NCI-H2227 treated with DMSO at 0.1 percent for 48 hours (cell line): Measurements from ENCODE around the gene SNX11.

ENCODE experiments used
- DNase-seq: peaks from one replicate; lab custom pipeline; 2025; lab: John Stamatoyannopoulos, UW

SNX11 gene

GRCh38 chr17:48132385-48132784 is 24.8 kb downstream of the SNX11 start:
- DNase-seq = no peak

- DNase-seq = no peak
These were observed 27.4 kb downstream of the SNX11 start for GRCh38 chr17:48134912-48135480.

DNA sequence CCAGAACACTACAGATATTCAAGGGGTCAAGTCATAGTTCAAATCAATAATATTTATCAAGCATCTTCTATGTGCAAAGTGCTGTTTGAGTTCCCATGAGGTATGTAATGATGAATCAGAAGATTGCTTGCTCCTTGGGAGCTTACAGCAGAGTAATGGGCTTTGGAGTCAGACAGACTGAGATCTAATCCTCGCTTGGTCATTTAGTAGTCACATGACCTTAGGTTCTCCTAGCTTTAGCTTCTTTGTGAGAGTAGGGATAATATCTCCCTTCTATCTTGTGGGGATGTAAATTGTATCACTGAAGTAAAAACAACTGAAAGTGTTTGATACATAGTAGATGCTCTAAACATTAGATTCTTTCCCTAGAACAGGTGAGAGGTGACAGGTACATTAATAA is 30.1 kb downstream of the SNX11 start:
- DNase-seq = peak; percentile 52

GRCh38 chr17:48139944-48140343 is 32.4 kb downstream of the SNX11 start:
- no peak for DNase-seq

GRCh38 chr17:48143629-48144028 is 36.1 kb downstream of the SNX11 start:
- no peak for DNase-seq

- no peak for DNase-seq
These were observed 36.7 kb downstream of the SNX11 start for GRCh38 chr17:48144231-48144630.

DNA sequence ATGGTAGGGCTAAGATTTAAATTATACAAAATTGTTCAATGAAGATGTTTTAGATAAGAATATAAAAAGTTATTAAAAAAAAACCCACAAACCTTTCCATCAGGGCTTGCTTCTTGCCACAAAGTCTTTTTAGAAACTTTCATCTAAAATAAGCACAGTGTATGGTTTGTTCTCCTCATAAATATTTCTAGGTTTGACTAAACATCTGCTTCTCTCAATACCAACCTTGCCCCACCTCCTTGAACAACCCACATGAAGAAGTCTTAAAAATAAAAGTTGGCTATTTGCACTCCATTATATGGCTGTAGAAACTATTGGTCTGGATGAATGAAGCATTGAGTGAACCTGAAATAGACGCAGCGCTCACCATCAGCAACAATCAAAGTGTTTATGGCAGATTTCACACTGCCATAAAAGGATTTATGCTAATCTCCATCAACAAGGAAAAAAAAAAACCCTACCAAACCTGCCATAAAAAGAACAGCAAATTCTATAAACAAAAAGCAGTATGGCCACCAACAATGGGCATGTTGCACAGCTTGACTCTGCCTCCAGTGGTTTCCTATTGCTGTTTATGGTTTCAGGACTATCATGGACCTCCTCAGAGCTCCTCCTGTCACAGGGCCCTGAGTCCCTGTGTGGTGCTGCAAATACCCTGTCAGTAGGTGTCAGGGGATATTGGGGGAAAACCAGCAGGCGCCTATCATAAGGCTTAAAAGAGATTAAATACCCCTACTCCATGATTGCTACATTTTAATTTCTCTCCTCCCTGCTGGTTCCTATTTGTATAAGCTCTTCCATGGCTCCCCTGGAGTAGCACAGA is 37.6 kb downstream of the SNX11 start:
- no peak for DNase-seq

GRCh38 chr17:48148029-48148770 is 40.6 kb downstream of the SNX11 start:
- peak; percentile 22 for DNase-seq

GRCh38 chr17:48148854-48149786 is 41.6 kb downstream of the SNX11 start:
- peak; percentile 55 for DNase-seq

- no peak for DNase-seq
These were observed 42.4 kb downstream of the SNX11 start for GRCh38 chr17:48149787-48150463.

DNA sequence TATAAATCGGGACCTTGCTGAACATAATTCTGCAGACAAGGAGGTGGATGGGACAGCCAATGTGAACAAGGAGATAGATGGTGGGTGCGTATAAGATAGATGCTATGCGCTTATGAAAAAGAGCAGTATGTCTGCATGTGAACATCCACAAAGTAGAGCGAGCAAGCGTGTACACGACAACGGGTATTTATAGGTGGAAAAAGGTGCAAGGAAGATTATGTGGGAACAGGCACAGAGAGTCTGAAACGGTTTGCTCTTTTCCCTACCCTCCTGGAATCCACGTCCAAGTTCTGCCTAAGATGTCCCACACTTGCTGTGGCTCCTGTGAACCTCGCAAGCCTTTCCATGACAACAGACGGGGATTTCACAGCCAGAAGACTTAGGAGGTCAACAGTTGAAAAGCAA is 43.0 kb downstream of the SNX11 start:
- DNase-seq = no peak

DNA sequence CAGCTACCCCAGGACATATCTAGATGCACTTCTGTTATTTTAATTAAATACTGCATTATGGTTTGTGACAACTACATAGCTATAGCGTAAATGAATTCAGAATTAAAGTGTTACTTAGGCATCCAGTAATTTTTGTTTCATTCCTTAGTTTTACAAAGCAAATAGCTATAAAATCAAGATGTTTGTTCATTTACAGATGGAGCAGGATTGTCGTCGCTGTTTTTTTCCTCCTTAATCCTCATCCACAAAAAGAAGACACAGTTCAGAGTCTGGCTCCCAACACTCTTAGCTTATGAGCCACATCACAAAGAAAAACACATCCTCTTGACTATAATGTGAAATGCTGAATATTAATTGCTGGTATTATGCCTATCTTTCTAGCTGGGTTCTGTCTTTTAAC is 43.7 kb downstream of the SNX11 start:
- DNase-seq = no peak

DNA sequence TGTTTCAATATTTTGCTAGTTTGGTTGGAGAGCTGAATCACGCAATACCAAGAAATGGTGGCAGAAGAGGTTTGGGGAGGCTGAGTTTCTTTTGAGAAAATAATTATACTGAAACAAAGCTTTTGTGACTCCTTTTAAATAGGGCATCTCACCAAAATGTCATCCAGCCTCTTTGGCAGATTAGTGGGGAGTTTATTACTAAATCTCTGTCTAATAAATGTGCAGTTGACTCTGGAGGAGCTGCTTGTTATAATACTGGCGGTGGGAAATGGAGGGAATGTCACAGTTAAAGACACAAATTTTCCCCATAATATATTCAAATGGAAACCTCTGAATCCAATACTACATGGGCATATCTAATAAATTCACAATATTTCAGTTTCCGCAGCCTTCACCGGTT is 44.7 kb downstream of the SNX11 start:
- no peak for DNase-seq

DNA sequence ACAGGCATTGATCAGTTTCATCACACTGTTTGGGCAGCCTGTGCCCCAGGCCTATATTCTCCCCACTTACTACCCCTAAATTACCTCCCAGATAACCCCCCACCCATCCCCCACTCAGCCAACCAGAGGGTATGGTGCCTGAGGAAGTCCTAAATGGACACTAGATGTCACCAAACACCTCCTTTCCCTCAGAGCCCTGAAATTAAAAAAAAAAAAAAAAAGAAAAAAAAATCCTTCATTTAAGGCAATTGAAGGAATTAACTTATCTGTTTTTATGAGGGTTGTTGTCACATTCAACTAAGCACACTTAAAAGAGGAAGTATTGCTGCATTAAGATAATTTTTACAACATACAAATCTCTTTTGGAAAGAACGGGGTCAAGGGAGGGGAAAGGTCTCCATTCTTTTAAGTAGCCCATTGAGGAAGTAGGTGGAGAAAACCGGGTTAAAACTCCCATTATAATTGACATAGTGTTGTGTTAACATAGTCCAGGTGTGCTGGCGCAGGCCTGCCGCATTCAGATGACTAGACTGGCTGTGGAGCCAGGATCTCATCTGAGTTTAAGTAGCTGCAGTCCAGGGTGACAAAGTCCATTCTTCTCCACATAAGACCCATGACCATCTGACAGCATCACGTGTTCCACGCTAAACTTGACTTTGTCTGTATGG is 46.3 kb downstream of the SNX11 start:
- DNase-seq = peak; percentile 21

DNA sequence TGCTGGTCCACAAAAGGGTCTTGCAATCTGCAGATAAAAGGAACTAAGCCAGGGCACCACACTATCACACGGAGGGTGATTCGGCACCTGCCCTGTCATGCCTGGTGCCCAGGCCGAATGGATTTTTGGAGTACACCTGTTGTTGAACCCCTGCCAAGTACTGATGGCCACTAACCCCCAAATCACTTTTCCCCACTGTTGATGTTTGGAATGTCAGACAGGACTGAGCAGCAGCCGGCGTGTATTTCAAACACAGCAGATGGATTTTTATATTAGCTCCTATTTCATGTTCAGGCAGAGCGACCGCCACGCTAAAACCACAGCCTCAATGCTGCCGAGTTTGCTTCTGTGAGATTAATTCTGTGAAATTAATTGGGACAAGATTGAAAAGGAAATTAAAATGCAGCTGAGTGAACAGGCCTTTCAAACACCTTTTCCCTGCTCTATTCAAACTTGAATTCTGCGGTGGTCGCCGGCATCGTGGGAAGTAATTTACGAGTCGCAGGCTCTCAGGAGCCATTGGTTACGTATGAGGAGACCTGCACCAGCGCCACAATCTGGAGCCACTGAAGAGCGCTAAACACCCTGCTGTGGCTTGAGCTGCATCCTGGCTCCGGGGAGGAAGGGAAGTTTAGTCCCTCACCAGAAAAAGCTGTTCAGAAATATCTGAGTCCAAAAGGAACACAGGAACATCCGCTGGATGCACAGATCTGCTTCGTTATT is 48.5 kb downstream of the SNX11 start:
- DNase-seq = no peak

- DNase-seq = no peak
These were observed 51.7 kb downstream of the SNX11 start for GRCh38 chr17:48159232-48159631.

DNA sequence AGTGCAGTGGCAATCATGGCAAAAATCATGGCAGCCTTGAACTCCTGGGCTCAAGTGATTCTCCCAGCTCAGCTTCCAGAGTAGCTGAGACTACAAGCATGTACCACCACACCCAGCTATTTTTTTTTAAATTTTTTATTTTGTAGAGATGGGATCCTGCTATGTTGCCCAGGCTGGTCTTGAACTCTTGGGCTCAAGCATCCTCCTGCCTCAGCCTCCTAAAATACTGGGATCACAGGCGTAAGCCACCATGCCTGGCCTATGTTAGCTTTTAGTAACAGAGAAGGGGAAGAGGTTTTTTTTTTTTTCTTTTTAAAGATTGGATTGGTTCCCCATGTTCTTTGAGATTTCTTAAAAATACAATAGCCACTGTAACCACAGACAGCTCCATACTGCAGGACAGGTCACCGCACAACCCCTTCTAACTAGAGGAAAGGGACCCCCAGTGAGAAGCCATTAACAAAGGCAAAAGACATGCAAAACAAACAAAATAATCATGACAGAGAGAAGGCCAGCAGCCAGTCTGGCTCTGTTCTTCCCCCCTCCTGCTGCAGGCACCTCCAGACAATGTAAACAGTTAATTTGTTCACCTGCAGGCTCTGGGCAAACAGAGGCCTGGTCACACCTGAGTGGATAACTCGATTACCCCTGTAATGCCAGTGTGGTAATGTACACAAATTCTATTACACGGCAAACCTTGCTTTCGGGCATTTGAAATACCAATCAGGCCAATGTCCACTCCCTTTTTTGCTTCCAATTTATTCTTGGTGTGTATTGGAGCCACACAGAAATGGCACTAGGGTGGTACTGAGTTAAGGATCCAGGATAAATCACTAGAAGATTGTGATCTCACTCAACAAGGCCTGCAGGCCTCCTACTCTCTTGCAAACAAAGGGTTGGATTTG is 52.9 kb downstream of the SNX11 start:
- DNase-seq = no peak

DNA sequence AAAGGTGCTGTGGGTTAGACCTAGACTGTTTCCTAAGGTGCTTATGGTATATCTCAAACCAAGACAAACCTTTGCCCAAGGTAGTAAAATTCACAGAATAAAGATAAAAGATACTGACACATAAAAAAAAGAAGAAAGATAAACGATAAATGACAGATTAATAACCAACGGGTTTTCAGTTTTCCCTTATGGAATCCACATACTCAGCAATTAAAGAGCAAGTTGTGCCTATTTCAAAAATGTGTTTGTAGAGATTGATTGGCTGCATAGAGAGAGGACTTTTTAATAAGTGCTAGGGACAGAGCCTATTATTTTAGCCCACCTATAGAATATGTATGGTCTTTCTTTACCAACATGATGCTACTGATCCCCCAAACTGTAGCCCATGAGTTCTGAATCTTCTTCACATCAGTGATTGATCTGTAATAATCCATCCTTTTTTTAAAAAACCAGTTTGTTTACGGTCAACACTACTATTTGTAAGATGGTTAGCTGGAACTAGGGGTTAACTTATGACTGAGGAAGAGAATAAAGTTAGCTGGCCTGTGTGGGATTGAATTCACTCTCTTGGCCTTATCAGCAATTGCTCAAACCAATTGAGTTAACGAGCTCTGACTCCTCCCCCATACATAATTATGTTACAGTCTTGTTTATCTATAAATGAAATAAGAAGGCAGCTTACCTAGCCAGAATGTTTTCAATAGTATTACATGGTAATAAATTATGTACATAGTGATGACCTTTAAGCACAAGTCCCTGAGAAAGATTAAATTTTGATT is 53.8 kb downstream of the SNX11 start:
- DNase-seq = no peak
